Nephron progenitor cell (in vitro differentiated cells): Measurements from ENCODE around the gene SLC43A2.

ENCODE experiments used
- DNase-seq: peaks from one replicate; pipeline ENCODE4 v3.0.0; 2021
- H3K27ac Mint-ChIP-seq: 2 replicates; pipeline ENCODE4 v1.8.0; 2021; ENCODE audit warnings: mild to moderate bottlenecking, moderate library complexity, mixed read lengths
- H3K27me3 Mint-ChIP-seq: 2 replicates; pipeline ENCODE4 v1.8.0; 2021; ENCODE audit warnings: mild to moderate bottlenecking, low read depth, mixed read lengths; ENCODE audit not compliant: poor library complexity
- H3K36me3 Mint-ChIP-seq: 2 replicates; pipeline ENCODE4 v1.8.0; 2021; ENCODE audit warnings: low read depth, mixed read lengths
- H3K4me1 Mint-ChIP-seq: 2 replicates; pipeline ENCODE4 v1.8.0; 2021; ENCODE audit warnings: mixed read lengths
- H3K4me3 Mint-ChIP-seq: 2 replicates; pipeline ENCODE4 v1.8.0; 2021; ENCODE audit warnings: mild to moderate bottlenecking, moderate library complexity, mixed read lengths
- H3K9me3 Mint-ChIP-seq: 2 replicates; pipeline ENCODE4 v1.8.0; 2021; ENCODE audit warnings: mild to moderate bottlenecking, moderate library complexity, mixed read lengths
- CTCF ChIP-seq: fragments of 200-600 bp; sonication (generic); IDR thresholded peaks from 2 replicates; pipeline ENCODE4 v1.5.0; 2021; ENCODE audit warnings: antibody characterized with exemption

The SLC43A2 gene

DNA sequence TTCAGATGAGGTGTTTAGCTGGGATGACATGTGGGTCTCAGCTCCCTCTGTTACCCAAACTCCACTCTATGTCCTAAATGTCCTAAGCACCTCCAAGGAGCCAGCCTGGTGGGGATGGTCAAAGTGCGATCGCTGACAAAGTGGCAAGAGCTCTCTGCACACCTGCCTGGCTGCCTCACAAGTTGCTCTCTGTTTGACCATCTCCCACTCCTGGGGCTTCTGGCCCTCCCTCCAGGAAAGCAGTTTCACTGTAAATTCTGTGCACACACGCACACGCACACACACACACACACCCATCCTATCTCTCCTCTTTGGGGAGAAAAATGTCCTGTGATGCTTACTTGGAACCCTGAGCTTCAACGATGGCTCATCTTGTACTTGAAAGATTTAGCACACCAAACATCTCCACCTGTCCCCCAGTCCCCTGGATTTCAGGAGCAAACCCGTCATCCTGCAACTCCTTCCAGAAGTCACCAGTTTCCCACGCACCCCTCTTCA lies 67.7 kb downstream of the SLC43A2 start:
- Mint-ChIP-seq H3K4me3 (peak overlapping the region; percentile 91), H3K27me3 (peaks cover 16% of the 10 kb centered on the region), H3K27ac (peak overlapping the region; percentile 98), H3K4me1 (peaks cover 73% of the 10 kb centered on the region), H3K36me3 (peaks cover 16% of the 10 kb centered on the region), H3K9me3 (no peaks in the 10 kb centered on the region)
- TF ChIP-seq CTCF, result no peak
- DNase-seq, result no peak

DNA sequence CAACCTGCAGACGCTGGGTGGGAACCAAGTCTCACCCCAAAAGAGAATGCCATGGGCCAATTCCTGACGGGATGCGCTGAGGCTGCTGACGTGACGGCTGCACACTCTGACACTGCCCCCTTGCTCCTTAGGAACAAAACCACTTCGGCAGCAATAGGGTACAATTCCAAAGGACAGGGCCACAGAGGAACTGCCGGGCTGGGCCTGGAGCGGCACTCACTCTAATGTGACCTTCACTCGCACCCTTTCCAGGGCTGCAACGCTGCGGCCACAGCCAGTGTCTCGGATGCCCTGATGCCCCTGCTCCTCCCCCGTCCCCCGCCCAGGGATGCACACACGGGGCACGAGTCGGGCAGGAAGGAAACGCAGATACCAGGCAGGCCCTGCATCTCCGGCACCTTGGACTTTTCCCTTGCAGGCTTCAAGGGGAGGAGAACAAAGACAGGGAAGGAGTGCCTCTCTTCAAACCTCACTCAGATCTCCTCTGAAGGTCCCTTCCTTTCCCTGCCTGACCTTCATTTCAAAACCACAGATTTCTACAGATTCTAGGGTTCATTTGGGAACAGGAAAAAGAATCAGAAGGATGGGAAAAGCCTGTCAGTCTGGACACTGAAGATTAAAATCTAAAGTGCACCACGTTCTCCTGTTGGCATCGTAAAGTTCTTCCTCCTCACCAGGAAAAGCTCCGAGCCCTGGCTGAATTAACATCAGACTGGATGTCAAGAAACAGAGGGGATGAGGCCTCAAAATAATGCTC lies 68.4 kb downstream of the SLC43A2 start:
- DNase-seq, result no peak
- Mint-ChIP-seq H3K27ac (peak overlapping the region; percentile 98), H3K27me3 (peaks cover 16% of the 10 kb centered on the region), H3K4me3 (peak overlapping the region; percentile 91), H3K4me1 (peaks cover 76% of the 10 kb centered on the region), H3K36me3 (peaks cover 23% of the 10 kb centered on the region), H3K9me3 (no peaks in the 10 kb centered on the region)
- TF ChIP-seq CTCF, result no peak

DNA sequence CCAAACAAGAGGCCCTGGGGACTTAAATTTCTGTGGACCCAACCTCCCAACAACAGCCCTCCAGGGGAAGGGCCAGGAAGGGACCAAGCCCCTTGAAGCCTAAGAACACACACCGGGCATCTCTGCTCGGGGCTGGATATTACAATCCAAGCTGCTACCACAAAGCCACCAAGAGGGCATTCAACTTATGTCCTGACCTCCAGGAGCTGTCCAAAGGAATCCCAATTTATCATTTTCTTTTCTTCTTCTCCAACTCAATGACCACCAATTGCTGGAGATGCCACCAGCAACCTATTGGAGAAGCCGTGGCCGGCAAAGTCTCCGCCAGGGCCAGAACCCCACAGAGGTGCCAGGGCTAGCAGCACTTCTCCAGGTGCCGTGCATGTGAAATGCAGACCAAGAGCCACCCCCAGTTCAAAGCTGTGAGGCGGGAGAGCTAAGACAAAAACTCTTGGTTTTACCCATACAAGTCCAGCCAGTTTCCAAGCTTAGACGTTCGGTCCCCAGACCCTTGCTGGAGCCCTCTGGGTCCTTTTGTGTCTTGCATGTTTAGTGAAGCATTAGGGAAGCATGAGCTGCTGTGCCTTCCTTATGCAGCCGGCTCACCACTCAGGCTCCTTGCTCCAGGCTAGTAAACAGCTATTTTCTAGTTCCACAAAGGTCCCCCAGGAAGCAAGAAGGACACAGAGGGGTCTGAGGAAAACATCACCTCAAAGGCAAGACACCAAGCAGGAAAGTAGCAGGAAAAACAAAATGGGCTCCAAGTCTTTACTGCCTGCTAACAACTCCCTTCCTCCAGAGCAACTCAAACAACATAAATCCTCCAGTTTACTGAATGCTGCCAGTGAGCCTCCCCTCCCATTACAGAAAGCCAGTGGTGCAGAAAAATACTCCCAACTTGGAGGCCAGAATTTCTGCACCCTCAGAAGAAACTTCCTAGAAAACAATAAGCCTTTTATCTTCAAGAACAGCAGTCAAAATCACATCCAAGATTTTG lies 69.3 kb downstream of the SLC43A2 start:
- Mint-ChIP-seq H3K4me3 (peak overlapping the region; percentile 91), H3K9me3 (no peaks in the 10 kb centered on the region), H3K27ac (peak overlapping the region; percentile 98), H3K27me3 (peaks cover 15% of the 10 kb centered on the region), H3K36me3 (peaks cover 24% of the 10 kb centered on the region), H3K4me1 (peaks cover 84% of the 10 kb centered on the region)
- TF ChIP-seq CTCF, result no peak
- DNase-seq, result no peak

DNA sequence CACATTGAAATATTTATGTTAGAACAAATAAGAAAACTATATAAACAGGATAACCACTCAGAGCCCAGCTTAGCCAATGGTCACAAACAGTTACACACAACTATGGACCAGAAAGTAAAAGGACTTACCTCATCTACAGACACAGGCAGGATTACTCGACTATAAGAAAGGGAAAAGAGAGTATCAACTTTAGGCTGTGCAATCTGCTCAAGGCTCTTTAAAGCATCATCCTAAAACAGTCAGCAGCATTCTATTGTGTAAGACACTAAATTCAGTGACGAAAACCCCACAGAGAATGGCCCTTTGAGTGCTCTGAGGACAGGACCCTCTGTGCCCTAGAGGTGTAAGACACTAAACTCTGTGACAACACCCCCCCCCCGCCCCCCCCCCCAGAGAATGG lies 70.2 kb downstream of the SLC43A2 start:
- Mint-ChIP-seq H3K27me3 (peaks cover 8% of the 10 kb centered on the region), H3K4me1 (peaks cover 84% of the 10 kb centered on the region), H3K36me3 (peaks cover 32% of the 10 kb centered on the region), H3K27ac (no peak overlapping the region), H3K9me3 (no peaks in the 10 kb centered on the region), H3K4me3 (peak overlapping the region; percentile 42)
- no peak for TF ChIP-seq CTCF
- DNase-seq, result no peak

DNA sequence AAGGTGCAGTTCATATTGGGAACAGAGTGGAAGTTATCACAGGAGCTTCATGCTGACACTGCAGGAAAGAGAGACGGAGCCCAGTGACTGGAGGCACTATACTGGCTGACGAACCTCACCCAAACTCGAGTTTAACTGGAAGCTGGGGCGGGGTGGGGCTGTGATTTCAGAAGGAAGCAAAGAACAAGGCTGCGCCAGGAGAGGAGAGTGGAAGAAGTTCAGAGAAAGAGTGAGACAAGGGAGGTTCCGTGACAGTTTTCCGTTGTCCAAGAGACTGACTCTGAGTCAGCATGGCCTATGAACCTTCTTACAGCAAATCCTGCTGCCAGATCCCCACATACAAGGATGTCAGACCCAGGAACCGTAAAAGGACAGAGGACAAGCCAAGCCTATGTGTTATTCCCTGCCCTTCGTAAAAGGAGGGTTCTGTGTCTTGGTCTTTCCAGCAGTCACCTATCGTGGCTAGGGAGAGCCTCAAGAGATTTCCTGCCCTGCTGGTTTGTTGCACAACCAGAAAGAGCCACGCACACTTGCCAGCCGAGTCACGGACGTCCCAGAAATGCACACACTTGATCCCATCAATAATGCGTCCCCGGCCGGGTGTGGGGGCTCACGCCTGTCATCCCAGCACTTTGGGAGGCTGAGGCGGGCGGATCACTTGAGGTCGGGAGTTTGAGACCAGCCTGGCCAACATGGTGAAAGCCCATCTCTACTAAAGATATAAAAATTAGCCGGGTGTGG lies 71.1 kb downstream of the SLC43A2 start:
- peaks cover 39% of the 10 kb centered on the region for H3K36me3 Mint-ChIP-seq
- no peak for TF ChIP-seq CTCF
- peaks cover 8% of the 10 kb centered on the region for H3K27me3 Mint-ChIP-seq
- no peaks in the 10 kb centered on the region for H3K9me3 Mint-ChIP-seq
- no peak for DNase-seq
- peaks cover 84% of the 10 kb centered on the region for H3K4me1 Mint-ChIP-seq
- peak overlapping the region; percentile 63 for H3K4me3 Mint-ChIP-seq
- H3K27ac Mint-ChIP-seq, result no peak overlapping the region
